ENCODE data around the gene PHYH.
"Not testable (repeated sequence)": the region's sequence is repeated elsewhere in the genome, so short reads cannot be mapped to it uniquely, and the experiment has no call there.

The PHYH gene

GRCh38 chr10:13319166-13319565 is 19.3 kb upstream of the PHYH start:
- DNase-seq = no peak

GRCh38 chr10:13317474-13317873 is 17.6 kb upstream of the PHYH start:
- no peak for DNase-seq

- DNase-seq = no peak
Observed at GRCh38 chr10:13316635-13317311, 16.9 kb upstream of the PHYH start.

GRCh38 chr10:13315361-13315760 is 15.5 kb upstream of the PHYH start:
- DNase-seq = no peak

- no peak for DNase-seq
Observed at GRCh38 chr10:13311177-13311575, 11.3 kb upstream of the PHYH start.

GRCh38 chr10:13310518-13311176 is 10.8 kb upstream of the PHYH start:
- no peak for DNase-seq

- no peak for DNase-seq
Observed at GRCh38 chr10:13309792-13310191, 9.9 kb upstream of the PHYH start.

GRCh38 chr10:13308096-13308495 is 8.2 kb upstream of the PHYH start:
- no peak for DNase-seq

GRCh38 chr10:13306103-13306502 is 6.2 kb upstream of the PHYH start:
- DNase-seq = no peak

- no peak for DNase-seq
Observed at GRCh38 chr10:13302821-13303555, 3.1 kb upstream of the PHYH start.

- no peak for DNase-seq
Observed at GRCh38 chr10:13298748-13299436, 972 bp downstream of the PHYH start.

GRCh38 chr10:13296476-13296875 is 3.4 kb downstream of the PHYH start:
- DNase-seq = no peak

- no peak for DNase-seq
Observed at GRCh38 chr10:13294784-13295183, 5.1 kb downstream of the PHYH start.

- DNase-seq = no peak
Observed at GRCh38 chr10:13291821-13292773, 7.8 kb downstream of the PHYH start.

- no peak for DNase-seq
Observed at GRCh38 chr10:13291061-13291460, 8.8 kb downstream of the PHYH start.

GRCh38 chr10:13284050-13284449 is 15.8 kb downstream of the PHYH start:
- no peak for DNase-seq

- not testable (repeated sequence) for DNase-seq
Observed at GRCh38 chr10:13282348-13282747, 17.5 kb downstream of the PHYH start.

GRCh38 chr10:13276749-13277365 is 23.0 kb downstream of the PHYH start:
- no peak for DNase-seq

- DNase-seq = not testable (repeated sequence)
Observed at GRCh38 chr10:13276146-13276545, 23.7 kb downstream of the PHYH start.

- DNase-seq = no peak
Observed at GRCh38 chr10:13272164-13272571, 27.7 kb downstream of the PHYH start.

- peak; percentile 9 for DNase-seq
Observed at GRCh38 chr10:13271552-13272163, 28.2 kb downstream of the PHYH start.

Data from suppressor macrophage treated with lipopolysaccharide for 4 hours (primary cell).